OCI-LY7 (cell line): Measurements from ENCODE around the gene XYLT1. TPM values are rescaled to one million over a fixed set of nuclear protein-coding genes. Genes with fewer than 3 reads are reported as not detected.

Experiments used
- BruUV-seq: library from RNA; stranded (reverse); fragments of 400-500 nt; replicated peaks from 2 replicates; lab custom pipeline; 2021; lab: Mats Ljungman, UMichigan
- CTCF ChIA-PET: fragments of 300-600 bp; sonication (Branson Sonifier 250); formaldehyde crosslinking; loops from one replicate; lab custom pipeline; 2022; ENCODE audit warnings: antibody characterized with exemption; ENCODE audit not compliant: unreplicated experiment; lab: Charles Lee
- POLR2A ChIA-PET: fragments of 300-600 bp; sonication (Branson Sonifier 250); formaldehyde crosslinking; loops from one replicate; lab custom pipeline; 2022; ENCODE audit warnings: antibody characterized with exemption; lab: Charles Lee
- DNase-seq: peaks from one replicate; pipeline ENCODE4 v3.0.0-alpha.2; 2015; ENCODE audit warnings: low spot score
- H2AFZ ChIP-seq: fragments of 200-600 bp; sonication (generic), shearing (Covaris generic); 2 replicates; pipeline ENCODE4 v1.6.1; 2014; ENCODE audit warnings: mild to moderate bottlenecking, antibody characterized with exemption, low read length, moderate library complexity
- H3K27ac ChIP-seq: fragments of 200-600 bp; sonication (generic); 2 replicates; pipeline ENCODE4 v1.5.1; 2014; ENCODE audit warnings: mixed run types, low read depth, mild to moderate bottlenecking, moderate library complexity, low read length, inconsistent platforms; ENCODE audit not compliant: poor library complexity, severe bottlenecking
- H3K36me3 ChIP-seq: fragments of 200-600 bp; sonication (generic); 2 replicates; pipeline ENCODE4 v1.6.1; 2014; ENCODE audit warnings: mild to moderate bottlenecking, antibody characterized with exemption, low read length, moderate library complexity, mixed read lengths; ENCODE audit not compliant: insufficient read depth
- H3K4me1 ChIP-seq: fragments of 200-600 bp; sonication (generic); 2 replicates; pipeline ENCODE4 v1.5.1; 2014; ENCODE audit warnings: mild to moderate bottlenecking, low read length; ENCODE audit not compliant: insufficient read depth, poor library complexity, severe bottlenecking
- H3K4me2 ChIP-seq: fragments of 200-600 bp; sonication (generic); 2 replicates; pipeline ENCODE4 v1.6.1; 2014; ENCODE audit warnings: mild to moderate bottlenecking, low read length
- H3K4me3 ChIP-seq: fragments of 200-600 bp; sonication (generic); 2 replicates; pipeline ENCODE4 v1.5.1; 2014; ENCODE audit warnings: mild to moderate bottlenecking, low read depth, low read length; ENCODE audit not compliant: poor library complexity, severe bottlenecking
- H3K79me2 ChIP-seq: fragments of 200-600 bp; sonication (generic); 2 replicates; pipeline ENCODE4 v1.6.1; 2016; ENCODE audit warnings: low read depth, mild to moderate bottlenecking, low read length, moderate library complexity, mixed read lengths; ENCODE audit not compliant: insufficient read depth
- H3K9me2 ChIP-seq: fragments of 200-600 bp; sonication (generic); 2 replicates; pipeline ENCODE4 v1.6.1; 2016; ENCODE audit warnings: mild to moderate bottlenecking, low read length, mixed read lengths; ENCODE audit not compliant: insufficient read depth
- H3K9me3 ChIP-seq: fragments of 200-600 bp; sonication (generic); 2 replicates; pipeline ENCODE4 v1.6.1; 2014; ENCODE audit warnings: mild to moderate bottlenecking, mixed run types, low read length, mixed read lengths
- H4K20me1 ChIP-seq: fragments of 200-600 bp; sonication (generic); 2 replicates; pipeline ENCODE4 v1.6.1; 2014; ENCODE audit warnings: mild to moderate bottlenecking, antibody characterized with exemption, low read length, moderate library complexity, mixed read lengths; ENCODE audit not compliant: insufficient read depth
- CTCF ChIP-seq: fragments of 200-600 bp; sonication (generic); conservative IDR thresholded peaks from 2 replicates; pipeline ENCODE4 v1.5.1; 2014; ENCODE audit warnings: mild to moderate bottlenecking, antibody characterized with exemption, low read length, moderate library complexity, mixed read lengths
- EZH2phosphoT487 ChIP-seq: fragments of 200-600 bp; sonication (generic); IDR thresholded peaks from 2 replicates; pipeline ENCODE4 v1.6.1; 2018; ENCODE audit warnings: low read depth, borderline replicate concordance, mild to moderate bottlenecking, mixed run types, antibody characterized with exemption, low read length, moderate library complexity, mixed read lengths
- intact Hi-C: fragments of 100-400 bp; cut with micrococcal nuclease; formaldehyde crosslinking; loops from one replicate; pipeline ENCODE4 v1.10.0; 2022; ENCODE audit not compliant: unreplicated experiment
- total RNA-seq, 2 experiments: library from RNA; depleted of rRNA in 1 of 2; stranded (reverse); fragments of >200 nt in 1 of 2; shearing (Covaris generic) in 1 of 2; gene quantifications; 2 replicates each; pipeline ENCODE4 v1.2.3, GENCODE V29; 2014 to 2022

XYLT1 gene
- total RNA-seq, 2 experiments from 2014 or later, result 36.3 to 50.0 TPM

GRCh38 chr16:17245776-17246175 is 225.0 kb downstream of the XYLT1 start:
- no peaks in the 10 kb centered on the region for H4K20me1 ChIP-seq
- DNase-seq, result no peak
- H3K79me2 ChIP-seq, result no peaks in the 10 kb centered on the region
- BruUV-seq, result no TSS peak
- intact Hi-C loops, result no loop called here
- no peak overlapping the region for H3K4me2 ChIP-seq
- peaks cover 3% of the 10 kb centered on the region for H3K4me1 ChIP-seq
- peaks cover 15% of the 10 kb centered on the region; the same call in 1 of the 2 replicates for H3K36me3 ChIP-seq
- H3K9me3 ChIP-seq, result no peaks in the 10 kb centered on the region
- H3K9me2 ChIP-seq, result no peaks in the 10 kb centered on the region
- H3K4me3 ChIP-seq, result no peak overlapping the region
- no peak overlapping the region for H2AFZ ChIP-seq
- CTCF ChIA-PET, result no interaction called here
- POLR2A ChIA-PET, result interaction anchor here (0.6 kb wide), 1 partner anchor 47 kb away, joined by 3 read pairs; no protein-coding TSS in a partner anchor
- TF ChIP-seq EZH2phosphoT487, result no peak
- no peak for TF ChIP-seq CTCF
- H3K27ac ChIP-seq, result no peak overlapping the region

GRCh38 chr16:17244872-17245551 is 225.7 kb downstream of the XYLT1 start:
- H3K4me1 ChIP-seq, result peaks cover 3% of the 10 kb centered on the region
- no peaks in the 10 kb centered on the region for H3K9me2 ChIP-seq
- BruUV-seq, result no TSS peak
- no peak overlapping the region for H3K27ac ChIP-seq
- H3K36me3 ChIP-seq, result peaks cover 10% of the 10 kb centered on the region; the same call in 1 of the 2 replicates
- H2AFZ ChIP-seq, result no peak overlapping the region
- POLR2A ChIA-PET, result interaction anchor here (0.8 kb wide), 1 partner anchor 10 kb away, joined by 4 read pairs; no protein-coding TSS in a partner anchor
- H3K79me2 ChIP-seq, result no peaks in the 10 kb centered on the region
- H3K9me3 ChIP-seq, result no peaks in the 10 kb centered on the region
- DNase-seq, result no peak
- CTCF ChIA-PET, result no interaction called here
- no peak overlapping the region for H3K4me2 ChIP-seq
- no peaks in the 10 kb centered on the region for H4K20me1 ChIP-seq
- H3K4me3 ChIP-seq, result no peak overlapping the region
- TF ChIP-seq CTCF (no peak), EZH2phosphoT487 (no peak)
- intact Hi-C loops, result no loop called here

- BruUV-seq, result no TSS peak
- Histone ChIP-seq H3K9me3 (no peaks in the 10 kb centered on the region), H2AFZ (no peak overlapping the region), H3K4me3 (no peak overlapping the region), H3K4me1 (peaks cover under 1% of the 10 kb centered on the region), H3K27ac (no peak overlapping the region), H3K79me2 (no peaks in the 10 kb centered on the region), H3K9me2 (no peaks in the 10 kb centered on the region), H3K4me2 (no peak overlapping the region), H4K20me1 (no peaks in the 10 kb centered on the region), H3K36me3 (peaks cover 15% of the 10 kb centered on the region; the same call in 1 of the 2 replicates)
- DNase-seq, result no peak
- POLR2A ChIA-PET, result interaction anchor here (0.5 kb wide), 1 partner anchor 227 kb away, joined by 3 read pairs; no protein-coding TSS in a partner anchor
- CTCF ChIA-PET, result no interaction called here
- TF ChIP-seq EZH2phosphoT487, result no peak
- TF ChIP-seq CTCF, result no peak
- intact Hi-C loops, result no loop called here
Observed at GRCh38 chr16:17241264-17241835, 229.4 kb downstream of the XYLT1 start.
